SHP77 treated with DMSO at 0.1 percent for 48 hours (cell line): Measurements from ENCODE around the gene HECTD4.

Source experiments
- DNase-seq: peaks from one replicate; lab custom pipeline; 2025; lab: John Stamatoyannopoulos, UW

Gene HECTD4

DNA sequence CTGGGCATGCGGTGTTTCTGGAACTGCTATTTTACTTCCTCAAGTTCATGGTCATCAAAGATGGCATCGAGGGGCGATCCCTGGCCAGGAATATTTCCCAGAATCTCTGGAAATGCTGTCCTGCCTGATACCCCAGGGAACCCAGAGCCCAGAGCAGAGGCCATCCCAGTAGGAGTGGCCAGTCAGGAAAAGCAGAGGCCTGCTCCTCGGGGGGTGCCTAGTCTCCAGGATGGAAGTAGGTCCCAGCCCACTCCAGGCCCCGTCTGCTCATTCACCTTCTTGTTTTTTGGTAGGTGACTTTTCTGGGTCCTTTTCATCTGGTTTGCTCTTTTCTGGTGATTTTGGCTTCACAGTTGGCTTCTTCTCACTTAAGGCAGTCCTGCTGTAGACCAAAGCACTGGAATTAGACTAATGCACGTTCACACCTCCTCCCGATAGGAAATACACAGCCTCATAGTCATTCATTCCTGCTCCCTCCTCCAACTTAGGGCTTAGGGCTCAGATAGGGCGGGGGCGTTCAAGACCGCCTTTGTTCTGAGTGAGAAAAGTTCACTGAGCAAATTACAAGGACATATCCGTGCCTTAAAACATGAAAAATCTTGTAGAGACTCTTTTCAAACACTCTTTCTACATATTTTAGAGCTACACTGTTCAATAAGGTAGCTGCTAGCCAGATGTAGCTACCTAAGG lies 205.8 kb downstream of the HECTD4 start:
- no peak for DNase-seq

- DNase-seq: no peak
These were observed 206.7 kb downstream of the HECTD4 start for GRCh38 chr12:112175361-112176155.

- DNase-seq: no peak
These were observed 209.5 kb downstream of the HECTD4 start for GRCh38 chr12:112172556-112173324.

DNA sequence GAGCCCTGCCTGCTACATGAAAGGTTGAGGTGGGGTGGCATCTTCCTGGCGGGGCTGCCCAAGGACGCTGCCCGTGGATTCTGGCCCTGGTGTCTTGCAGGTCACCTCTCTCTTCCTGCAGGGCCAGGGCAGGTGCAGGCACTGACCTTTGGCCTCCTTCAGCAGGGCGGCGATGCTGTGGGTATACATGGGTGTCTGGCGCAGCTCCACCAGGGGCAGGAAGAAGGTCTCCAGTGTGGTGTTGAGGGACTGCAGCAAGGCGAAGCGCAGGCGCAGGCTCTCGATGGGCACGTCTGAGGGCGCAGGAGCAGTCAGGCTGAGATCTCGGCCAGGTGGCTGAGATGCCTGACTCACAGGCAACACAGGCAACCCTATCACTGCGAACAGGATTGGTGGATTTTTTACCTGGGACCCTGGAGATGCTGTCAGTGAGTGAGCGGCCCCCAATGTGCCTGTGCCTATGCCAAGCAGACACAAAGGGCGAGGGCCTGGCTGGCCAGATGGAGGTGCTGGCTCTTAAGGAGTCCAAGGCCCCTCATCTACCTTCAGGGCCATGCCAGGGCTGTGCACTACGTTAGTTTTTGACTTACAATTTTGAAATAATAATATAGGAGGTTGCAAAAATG lies 211.1 kb downstream of the HECTD4 start:
- no peak for DNase-seq

DNA sequence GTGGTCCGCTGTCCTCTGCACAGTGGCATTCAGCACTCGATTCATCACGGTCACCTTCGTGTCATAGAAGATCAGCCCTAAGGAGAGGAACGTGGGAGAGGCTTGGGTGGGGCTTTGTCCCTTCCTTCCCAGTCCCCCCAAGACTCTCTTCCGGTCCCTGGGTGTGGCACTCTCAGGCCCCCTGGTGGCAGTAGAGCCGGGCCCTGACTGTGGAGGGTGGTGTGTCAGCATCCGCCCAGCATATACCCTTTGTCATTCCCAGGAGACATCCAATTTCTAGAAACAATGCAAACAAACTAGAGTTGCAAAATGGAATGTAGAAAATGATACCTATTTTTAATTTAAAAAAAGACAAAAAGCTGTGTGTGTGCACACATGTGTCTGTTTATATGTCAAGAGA lies 211.9 kb downstream of the HECTD4 start:
- no peak for DNase-seq

- no peak for DNase-seq
These were observed 212.3 kb downstream of the HECTD4 start for GRCh38 chr12:112169966-112170365.

DNA sequence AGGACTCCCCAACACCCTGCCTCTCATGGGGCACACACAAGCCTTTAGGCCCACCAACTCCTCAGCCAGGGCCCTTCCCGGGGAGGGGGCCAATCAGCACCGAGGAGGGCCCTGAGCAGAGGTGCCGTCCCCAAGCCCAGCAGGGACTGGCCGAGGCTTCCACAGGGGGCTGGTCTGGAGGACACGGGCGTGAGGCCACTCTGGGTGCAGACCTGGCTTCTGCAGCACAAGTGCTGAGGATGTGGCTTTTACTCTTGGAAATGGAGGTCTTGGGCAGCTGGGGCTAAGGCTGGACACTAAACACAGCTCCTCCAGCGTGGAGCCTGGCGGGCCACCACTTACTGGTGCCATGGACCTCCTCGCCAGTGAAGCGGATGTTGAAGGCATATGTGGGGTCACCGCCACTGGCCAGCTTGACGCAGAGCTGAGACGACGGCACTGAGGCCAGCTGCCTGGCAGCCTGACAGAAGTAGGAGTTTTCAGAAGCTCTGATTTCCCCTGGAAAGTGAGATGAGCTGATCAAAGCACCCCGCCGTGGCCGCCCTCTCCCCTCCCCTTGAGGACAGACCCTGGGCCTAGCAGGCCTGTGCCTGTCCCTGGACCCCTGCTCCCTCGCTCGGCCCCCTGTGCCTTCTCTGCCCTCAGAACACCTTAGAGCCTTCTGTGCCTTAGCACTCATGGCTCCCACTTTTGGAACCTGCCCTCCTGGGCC lies 212.9 kb downstream of the HECTD4 start:
- DNase-seq: no peak

GRCh38 chr12:112168561-112168971 lies 213.7 kb downstream of the HECTD4 start:
- DNase-seq: no peak

DNA sequence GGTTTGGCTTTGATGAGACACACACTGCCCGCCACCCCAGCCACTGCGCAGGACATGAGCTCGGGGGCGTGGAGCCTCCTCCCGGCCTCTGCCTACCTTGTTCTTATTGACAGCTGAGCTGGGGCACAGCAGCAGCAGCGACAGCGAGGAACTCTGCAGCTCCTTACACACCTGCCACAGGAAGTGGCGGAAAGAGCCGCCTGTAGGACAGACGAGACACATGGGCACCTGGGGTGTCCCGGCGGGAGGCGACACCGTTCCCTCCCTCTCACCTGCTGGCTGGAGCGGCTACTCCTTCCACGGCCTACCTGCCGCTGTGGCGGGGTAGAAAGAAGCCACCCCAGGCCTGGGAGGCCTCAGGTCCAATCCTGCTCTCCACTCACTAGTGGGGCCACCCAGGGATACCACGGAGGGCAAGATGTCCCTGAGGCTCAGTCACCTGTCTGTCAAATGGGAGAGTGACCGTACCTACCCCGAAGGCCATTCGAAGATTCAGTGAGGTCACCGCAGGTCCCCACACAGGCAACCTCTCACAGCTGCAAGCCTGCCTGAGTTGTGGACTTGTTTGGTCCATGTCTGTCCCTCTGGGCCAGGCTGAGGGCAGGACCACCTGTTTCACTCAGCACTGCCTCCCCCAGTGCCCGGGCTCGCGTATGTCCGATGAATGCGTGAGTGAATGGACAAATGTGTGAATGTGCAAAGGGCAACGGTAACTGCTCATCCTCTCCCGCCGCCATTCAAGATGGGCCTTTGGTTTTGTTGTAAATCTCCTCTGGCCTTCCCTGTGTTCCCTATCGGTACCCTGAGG lies 214.3 kb downstream of the HECTD4 start:
- no peak for DNase-seq

DNA sequence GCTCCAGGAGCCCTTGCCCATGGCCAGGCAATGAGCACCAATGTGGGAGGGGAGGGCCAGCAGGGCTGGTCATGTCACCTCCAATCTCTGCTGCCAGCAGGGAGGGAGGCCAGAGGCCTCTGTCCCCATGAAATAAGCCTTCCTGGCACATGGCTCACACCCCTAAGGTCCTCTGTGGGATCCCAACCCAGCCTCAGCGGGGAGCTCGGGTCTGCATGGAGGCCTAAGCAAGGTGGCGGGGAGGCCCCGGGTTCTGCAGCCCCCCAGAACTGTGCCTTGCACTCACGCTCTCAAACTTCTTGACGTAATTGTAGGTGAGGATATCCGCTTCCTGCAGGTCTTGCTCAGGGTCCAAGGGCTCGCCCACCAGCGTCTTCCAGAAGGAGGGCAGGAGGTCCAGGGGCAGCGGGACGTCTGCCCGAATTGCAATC lies 215.2 kb downstream of the HECTD4 start:
- DNase-seq: no peak

- no peak for DNase-seq
These were observed 215.9 kb downstream of the HECTD4 start for GRCh38 chr12:112166051-112167015.

DNA sequence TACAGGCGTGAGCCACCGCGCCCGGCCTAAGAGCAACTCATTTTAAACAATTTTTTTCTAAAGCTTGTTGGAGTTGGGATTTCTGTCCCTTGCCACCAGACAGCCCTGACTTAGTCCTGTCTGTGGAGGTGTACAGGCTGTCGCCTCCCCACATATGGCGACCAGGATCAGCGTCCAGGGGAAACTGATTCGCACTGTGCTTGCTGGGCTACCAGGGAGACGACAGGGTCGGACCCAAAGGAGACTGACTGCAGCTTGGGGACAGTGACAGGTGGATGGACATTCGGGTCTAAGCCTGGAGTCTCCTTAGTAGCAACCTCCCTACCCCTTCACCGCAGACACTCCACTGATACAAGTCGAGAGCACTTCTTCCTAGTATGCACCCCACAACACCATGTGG lies 216.6 kb downstream of the HECTD4 start:
- no peak for DNase-seq

DNA sequence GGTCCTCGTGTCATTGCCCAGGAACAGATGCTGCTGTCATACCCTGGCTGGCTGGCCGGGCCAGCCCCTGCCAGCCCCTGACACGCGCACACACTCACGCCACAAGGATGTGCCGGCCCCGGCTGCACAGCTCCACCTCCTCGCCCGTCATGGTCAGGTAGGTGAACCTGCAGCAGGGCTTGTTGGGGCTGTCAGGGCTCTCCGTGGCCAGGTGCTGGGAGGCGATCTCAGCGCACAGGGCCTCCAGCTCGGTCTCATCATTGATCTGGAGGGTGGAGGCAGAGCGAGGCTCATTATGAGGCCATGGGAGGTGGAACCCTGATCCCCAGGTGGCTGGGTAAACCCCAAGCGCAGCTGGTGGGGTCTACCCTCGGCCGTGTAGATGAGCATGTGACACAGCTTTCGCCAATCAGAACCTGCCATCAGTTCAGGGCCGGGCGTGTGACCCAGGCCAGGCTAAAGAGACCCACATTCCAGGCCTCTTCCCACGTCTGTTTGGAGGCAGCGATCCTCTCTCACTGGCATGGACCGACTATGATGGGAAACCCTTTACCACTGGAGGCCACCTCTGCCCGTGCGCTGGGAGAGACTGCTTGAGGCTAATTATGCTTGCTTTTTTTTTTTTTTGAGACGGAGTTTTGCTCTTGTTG lies 218.1 kb downstream of the HECTD4 start:
- no peak for DNase-seq

GRCh38 chr12:112163471-112163991 lies 218.7 kb downstream of the HECTD4 start:
- no peak for DNase-seq

GRCh38 chr12:112163056-112163455 lies 219.2 kb downstream of the HECTD4 start:
- DNase-seq: no peak

DNA sequence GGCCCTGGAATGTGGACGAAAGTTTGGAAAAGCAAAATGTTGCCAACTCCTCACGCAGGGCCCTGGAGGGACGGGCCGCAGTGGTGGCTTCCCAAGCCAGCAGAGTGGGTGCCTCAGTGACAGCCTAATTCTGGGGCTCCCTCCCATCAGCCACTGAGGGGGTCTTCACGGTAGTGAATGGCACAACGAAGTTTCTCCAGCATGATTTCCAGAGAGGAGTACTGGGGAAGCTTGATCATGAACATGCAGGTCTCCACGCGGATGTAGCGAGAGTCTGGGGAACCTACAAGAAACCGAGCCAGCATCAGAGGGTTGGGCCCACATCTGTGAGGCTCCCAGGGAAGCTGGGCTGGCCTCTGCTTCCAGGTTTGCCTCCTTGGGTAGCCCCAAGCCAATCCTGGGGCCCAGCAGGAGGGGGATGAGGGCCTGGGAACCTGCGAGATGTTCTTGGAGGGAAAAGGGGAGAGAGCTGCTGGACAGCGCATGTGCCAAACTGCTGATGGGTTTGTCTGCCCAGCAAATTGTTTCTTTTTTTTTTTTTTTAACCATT lies 219.9 kb downstream of the HECTD4 start:
- no peak for DNase-seq

DNA sequence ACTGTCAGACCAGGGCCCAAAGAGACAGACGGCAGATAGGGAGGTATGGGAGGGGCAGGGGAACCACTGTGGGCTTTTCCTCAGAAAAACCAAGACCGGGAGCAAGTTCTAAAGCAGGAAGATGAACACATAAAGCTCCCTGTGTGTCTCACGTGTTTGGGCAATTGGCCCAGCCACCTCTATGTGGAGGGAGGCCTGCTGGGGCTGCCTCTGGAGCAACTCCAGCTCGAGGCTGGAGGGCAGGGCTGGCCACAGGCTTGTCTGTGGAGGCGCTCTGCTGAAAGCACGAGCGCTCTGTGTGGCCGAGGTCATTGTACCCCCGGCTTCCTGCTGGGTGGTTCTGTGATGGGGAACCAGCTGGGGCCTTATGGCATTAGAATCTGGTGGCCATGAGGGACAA lies 220.5 kb downstream of the HECTD4 start:
- DNase-seq: no peak

DNA sequence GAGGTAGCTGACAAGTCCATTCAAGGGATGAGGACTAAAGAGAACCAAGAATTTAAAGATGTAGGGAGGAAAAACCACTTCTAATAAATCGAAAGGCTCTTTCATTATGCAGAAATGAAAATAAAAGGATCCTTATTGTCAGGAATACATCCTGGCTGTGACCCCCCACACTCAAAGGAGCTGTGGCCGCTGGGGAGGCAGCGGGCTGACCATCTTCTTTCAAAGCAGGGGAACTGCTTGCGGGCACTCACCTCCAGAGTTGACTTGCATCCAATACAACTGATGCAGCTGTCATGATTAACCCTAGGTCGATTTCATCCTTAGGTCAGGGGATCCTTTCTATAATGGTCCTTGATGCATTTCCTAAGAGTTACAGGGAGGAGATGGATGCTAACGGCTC lies 221.6 kb downstream of the HECTD4 start:
- no peak for DNase-seq

GRCh38 chr12:112159146-112159541 lies 223.1 kb downstream of the HECTD4 start:
- no peak for DNase-seq
